GM12878 (cell line): ENCODE data around the gene GPR146. TPM values are rescaled to one million over a fixed set of nuclear protein-coding genes. Genes with fewer than 3 reads are reported as not detected.

Source experiments
- CUX1 ChIP-seq: IDR thresholded peaks from 2 replicates; pipeline ENCODE4 v1.6.1; 2012; ENCODE audit warnings: improper control_type of control experiment, low read depth, low read length; ENCODE audit not compliant: insufficient replicate concordance
- ESRRA ChIP-seq: IDR thresholded peaks from 2 replicates; pipeline ENCODE4 v1.6.1; 2012; ENCODE audit warnings: mild to moderate bottlenecking, low read length, improper control_type of control experiment
- IKZF1 ChIP-seq: fragments of 450-650 bp; conservative IDR thresholded peaks from 2 replicates; pipeline ENCODE4 v1.6.1; 2017; ENCODE audit warnings: antibody characterized with exemption, mild to moderate bottlenecking
- MEF2B ChIP-seq: fragments of 450-650 bp; IDR thresholded peaks from 2 replicates; pipeline ENCODE4 v1.6.1; 2018; ENCODE audit warnings: mild to moderate bottlenecking, moderate library complexity; ENCODE audit not compliant: partially characterized antibody, poor library complexity, severe bottlenecking
- MTA3 ChIP-seq: IDR thresholded peaks from 2 replicates; pipeline ENCODE4 v1.6.1; 2012; ENCODE audit warnings: low read length, inconsistent platforms, borderline replicate concordance
- MYC ChIP-seq: IDR thresholded peaks from 2 replicates; pipeline ENCODE4 v1.6.1; 2011; ENCODE audit warnings: mild to moderate bottlenecking, low read length, moderate library complexity, inconsistent platforms; ENCODE audit not compliant: insufficient read depth, insufficient replicate concordance, insufficient read length, severe bottlenecking
- WRNIP1 ChIP-seq: IDR thresholded peaks from 2 replicates; pipeline ENCODE4 v1.6.1; 2011; ENCODE audit warnings: low read depth, low read length, improper control_type of control experiment, borderline replicate concordance
- polyA plus RNA-seq, 11 experiments: library from polyadenylated mRNA; depleted of rRNA in 4 of 11; unstranded in 6 of 11; stranded (reverse) in 5 of 11; fragments of >200 nt; fragmentation: Nextera tagmentation in 4 of 11; fragmentation: Illumina TruSeq in 1 of 11; extraction: Ambion mirVana in 4 of 11; extraction: Trizol in 1 of 11; gene quantifications; 1 replicate in 1 of 11; 2 replicates in 10 of 11; pipeline versions ENCODE4 v1.2.1 to v1.2.3, GENCODE V29; 2011 to 2016; ENCODE audit warnings: inconsistent platforms in 2 of 11, missing spikeins in 2 of 11, low read depth in 1 of 11
- total RNA-seq, 4 experiments: library from RNA; depleted of rRNA in 3 of 4; stranded (reverse); fragments of >200 nt in 3 of 4; fragmentation: Illumina TruSeq in 1 of 4; extraction: Trizol in 1 of 4; gene quantifications; 2 replicates each; pipeline versions ENCODE4 v1.2.1 to v1.2.3, GENCODE V29; 2013 to 2021
- TF ChIP-seq, protein P1 (sequence below): fragments of 450-650 bp; IDR thresholded peaks from 2 replicates; pipeline ENCODE4 v1.6.1; 2016; ENCODE audit warnings: mild to moderate bottlenecking, moderate library complexity, borderline replicate concordance

Gene GPR146
- total and polyA plus RNA-seq, 10 of the 15 experiments (the other 5 are each of a cell fraction or from before 2014, with no cell fraction given) = 0.19 to 12.0 (median 0.54) TPM; not detected in 2

DNA sequence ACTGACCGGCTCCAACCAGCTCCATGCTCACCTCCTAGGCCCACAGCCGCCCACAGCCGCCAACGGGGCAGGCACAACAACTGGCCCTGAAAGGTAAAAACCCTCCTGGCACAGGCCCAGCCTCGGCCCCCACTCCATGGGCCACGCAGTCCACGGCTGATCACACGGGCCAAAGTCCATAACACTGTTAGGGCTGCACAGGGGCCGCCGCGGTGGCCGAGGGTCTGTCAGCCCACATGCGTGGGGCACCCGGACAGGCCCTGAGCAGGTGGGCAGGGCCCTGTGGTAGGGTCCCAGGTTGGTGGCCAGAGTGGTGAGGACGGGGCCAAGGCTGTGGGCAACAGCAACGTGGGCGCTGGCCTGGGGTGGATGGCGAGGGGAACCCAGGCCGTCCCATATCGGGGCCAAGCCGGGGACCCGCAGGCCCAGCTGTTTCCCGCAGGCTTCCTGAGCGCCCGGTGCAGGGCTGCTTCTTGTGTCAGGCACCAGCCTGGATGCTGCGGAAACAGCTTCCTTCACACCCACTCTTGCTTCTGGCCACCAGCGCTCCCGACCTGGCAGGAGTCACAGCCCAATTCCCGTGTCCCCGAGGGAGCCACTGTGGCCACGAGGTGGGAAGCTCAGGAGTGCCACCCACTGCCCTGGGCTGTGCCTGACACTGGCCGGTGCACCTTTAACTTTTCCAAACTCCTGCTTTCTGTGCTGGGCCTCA lies 32.2 kb upstream of the GPR146 start (continued):
- TF ChIP-seq, protein P1, sequence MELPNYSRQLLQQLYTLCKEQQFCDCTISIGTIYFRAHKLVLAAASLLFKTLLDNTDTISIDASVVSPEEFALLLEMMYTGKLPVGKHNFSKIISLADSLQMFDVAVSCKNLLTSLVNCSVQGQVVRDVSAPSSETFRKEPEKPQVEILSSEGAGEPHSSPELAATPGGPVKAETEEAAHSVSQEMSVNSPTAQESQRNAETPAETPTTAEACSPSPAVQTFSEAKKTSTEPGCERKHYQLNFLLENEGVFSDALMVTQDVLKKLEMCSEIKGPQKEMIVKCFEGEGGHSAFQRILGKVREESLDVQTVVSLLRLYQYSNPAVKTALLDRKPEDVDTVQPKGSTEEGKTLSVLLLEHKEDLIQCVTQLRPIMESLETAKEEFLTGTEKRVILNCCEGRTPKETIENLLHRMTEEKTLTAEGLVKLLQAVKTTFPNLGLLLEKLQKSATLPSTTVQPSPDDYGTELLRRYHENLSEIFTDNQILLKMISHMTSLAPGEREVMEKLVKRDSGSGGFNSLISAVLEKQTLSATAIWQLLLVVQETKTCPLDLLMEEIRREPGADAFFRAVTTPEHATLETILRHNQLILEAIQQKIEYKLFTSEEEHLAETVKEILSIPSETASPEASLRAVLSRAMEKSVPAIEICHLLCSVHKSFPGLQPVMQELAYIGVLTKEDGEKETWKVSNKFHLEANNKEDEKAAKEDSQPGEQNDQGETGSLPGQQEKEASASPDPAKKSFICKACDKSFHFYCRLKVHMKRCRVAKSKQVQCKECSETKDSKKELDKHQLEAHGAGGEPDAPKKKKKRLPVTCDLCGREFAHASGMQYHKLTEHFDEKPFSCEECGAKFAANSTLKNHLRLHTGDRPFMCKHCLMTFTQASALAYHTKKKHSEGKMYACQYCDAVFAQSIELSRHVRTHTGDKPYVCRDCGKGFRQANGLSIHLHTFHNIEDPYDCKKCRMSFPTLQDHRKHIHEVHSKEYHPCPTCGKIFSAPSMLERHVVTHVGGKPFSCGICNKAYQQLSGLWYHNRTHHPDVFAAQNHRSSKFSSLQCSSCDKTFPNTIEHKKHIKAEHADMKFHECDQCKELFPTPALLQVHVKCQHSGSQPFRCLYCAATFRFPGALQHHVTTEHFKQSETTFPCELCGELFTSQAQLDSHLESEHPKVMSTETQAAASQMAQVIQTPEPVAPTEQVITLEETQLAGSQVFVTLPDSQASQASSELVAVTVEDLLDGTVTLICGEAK = no peak
- no peak for TF ChIP-seq MTA3
- no peak for TF ChIP-seq CUX1
- no peak for TF ChIP-seq IKZF1
- no peak for TF ChIP-seq MEF2B
- no peak for TF ChIP-seq ESRRA
- TF ChIP-seq WRNIP1 = no peak
- TF ChIP-seq MYC = no peak
- TF ChIP-seq, all 136 proteins: peak for 0
